K562 (cell line): Measurements from ENCODE around the gene LMAN1.

Experiments used
- BACH1 ChIP-seq: fragments of 200-800 bp; sonication (Bioruptor generic); IDR thresholded peaks from 2 replicates; pipeline ENCODE4 v1.6.1; 2016; ENCODE audit warnings: missing genetic modification characterization, missing compliant biosample characterization
- EHMT2 ChIP-seq: fragments of 450-650 bp; IDR thresholded peaks from 2 replicates; pipeline ENCODE4 v1.6.1; 2018; ENCODE audit warnings: antibody characterized with exemption
- HDAC3 ChIP-seq: fragments of 450-650 bp; IDR thresholded peaks from 2 replicates; pipeline ENCODE4 v1.6.1; 2018; ENCODE audit warnings: borderline replicate concordance, mild to moderate bottlenecking, moderate library complexity; ENCODE audit not compliant: partially characterized antibody
- RHOXF2B ChIP-seq: fragments of 250-450 bp; sonication (Bioruptor Pico); conservative IDR thresholded peaks from 2 replicates; pipeline ENCODE4 v1.5.1; 2021
- SMAD3 ChIP-seq: fragments of 450-650 bp; formaldehyde crosslinking; conservative IDR thresholded peaks from 2 replicates; pipeline ENCODE4 v1.4.0; 2020; ENCODE audit warnings: mild to moderate bottlenecking
- TARDBP ChIP-seq: fragments of 450-650 bp; IDR thresholded peaks from 2 replicates; pipeline ENCODE4 v1.6.1; 2016
- TF ChIP-seq, protein P1 (sequence below), 3 experiments: IDR thresholded peaks in 2 of 3; conservative IDR thresholded peaks in 1 of 3; 2 replicates each; pipeline ENCODE4 v1.5.1; 2011 to 2012; ENCODE audit warnings: low read length in 3 of 3, mild to moderate bottlenecking in 3 of 3, control low read depth in 2 of 3, improper control_type of control experiment in 1 of 3, inconsistent platforms in 1 of 3, low read depth in 1 of 3, mixed read lengths in 1 of 3, moderate library complexity in 1 of 3; ENCODE audit not compliant: insufficient read depth in 2 of 3
- TF ChIP-seq, protein P2 (sequence below), 3 experiments: fragments of 200-800 bp in 1 of 3; sonication (Bioruptor generic) in 1 of 3; sonication (generic) in 1 of 3; formaldehyde crosslinking in 1 of 3; IDR thresholded peaks; 2 replicates each; pipeline versions ENCODE4 v1.6.1 to v1.8.0; 2016 to 2022; ENCODE audit warnings: mild to moderate bottlenecking in 2 of 3, missing compliant biosample characterization in 2 of 3, missing genetic modification characterization in 2 of 3, missing genetic modification reagents in 1 of 3

DNA sequence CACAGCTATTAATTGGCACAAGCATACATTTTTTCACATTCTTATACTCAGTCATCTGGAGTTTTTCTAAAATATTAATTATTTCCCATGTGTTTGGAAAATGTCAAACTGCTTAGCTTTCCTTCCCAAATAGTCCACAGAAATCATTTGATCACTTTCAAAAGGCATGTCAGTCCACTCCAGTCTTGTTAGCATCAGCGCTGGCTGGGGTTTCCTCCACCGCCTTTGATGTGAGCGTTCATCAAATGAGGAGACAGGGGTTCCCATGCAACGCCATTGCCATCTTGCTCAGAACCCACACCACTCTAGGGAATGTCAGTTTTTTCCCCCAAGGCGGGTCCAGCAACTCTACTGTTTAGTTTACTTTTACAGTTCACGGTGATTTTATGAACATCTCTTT lies 72.7 kb downstream of the LMAN1 start:
- TF ChIP-seq HDAC3: no peak
- TF ChIP-seq EHMT2: no peak
- TF ChIP-seq BACH1 (tag): no peak
- TF ChIP-seq, protein P1, sequence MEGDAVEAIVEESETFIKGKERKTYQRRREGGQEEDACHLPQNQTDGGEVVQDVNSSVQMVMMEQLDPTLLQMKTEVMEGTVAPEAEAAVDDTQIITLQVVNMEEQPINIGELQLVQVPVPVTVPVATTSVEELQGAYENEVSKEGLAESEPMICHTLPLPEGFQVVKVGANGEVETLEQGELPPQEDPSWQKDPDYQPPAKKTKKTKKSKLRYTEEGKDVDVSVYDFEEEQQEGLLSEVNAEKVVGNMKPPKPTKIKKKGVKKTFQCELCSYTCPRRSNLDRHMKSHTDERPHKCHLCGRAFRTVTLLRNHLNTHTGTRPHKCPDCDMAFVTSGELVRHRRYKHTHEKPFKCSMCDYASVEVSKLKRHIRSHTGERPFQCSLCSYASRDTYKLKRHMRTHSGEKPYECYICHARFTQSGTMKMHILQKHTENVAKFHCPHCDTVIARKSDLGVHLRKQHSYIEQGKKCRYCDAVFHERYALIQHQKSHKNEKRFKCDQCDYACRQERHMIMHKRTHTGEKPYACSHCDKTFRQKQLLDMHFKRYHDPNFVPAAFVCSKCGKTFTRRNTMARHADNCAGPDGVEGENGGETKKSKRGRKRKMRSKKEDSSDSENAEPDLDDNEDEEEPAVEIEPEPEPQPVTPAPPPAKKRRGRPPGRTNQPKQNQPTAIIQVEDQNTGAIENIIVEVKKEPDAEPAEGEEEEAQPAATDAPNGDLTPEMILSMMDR (IDR thresholded peaks at IDR 0.05 in 2 of 3, conservative IDR thresholded peaks at IDR 0.05 in 1 of 3; ENCODE audit: insufficient read depth in 2 of 3, low read depth in 1 of 3, low read length in 3 of 3): no peak
- no peak for TF ChIP-seq TARDBP
- TF ChIP-seq, protein P2, sequence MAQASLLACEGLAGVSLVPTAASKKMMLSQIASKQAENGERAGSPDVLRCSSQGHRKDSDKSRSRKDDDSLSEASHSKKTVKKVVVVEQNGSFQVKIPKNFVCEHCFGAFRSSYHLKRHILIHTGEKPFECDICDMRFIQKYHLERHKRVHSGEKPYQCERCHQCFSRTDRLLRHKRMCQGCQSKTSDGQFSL (CRISPR knock-in tag; IDR thresholded peaks at IDR 0.05): no peak
- TF ChIP-seq, protein P2 (tag; IDR thresholded peaks at IDR 0.05): no peak
- TF ChIP-seq RHOXF2B: no peak
- TF ChIP-seq SMAD3 (CRISPR knock-in tag): no peak
